GM19452 (cell line): ENCODE data around the gene PANK2.
"Not testable (repeated sequence)": the region's sequence is repeated elsewhere in the genome, so short reads cannot be mapped to it uniquely, and the experiment has no call there.

Experiments used
- ATAC-seq: cut with Tn5 transposase; IDR thresholded peaks from one replicate; pipeline ENCODE4 v1.9.1; 2021; ENCODE audit not compliant: unreplicated experiment

PANK2 gene

GRCh38 chr20:3869839-3870634 is 19.1 kb upstream of the PANK2 start:
- ATAC-seq = no peak

- no peak for ATAC-seq
These were observed 17.5 kb upstream of the PANK2 start for GRCh38 chr20:3871550-3872265.

DNA sequence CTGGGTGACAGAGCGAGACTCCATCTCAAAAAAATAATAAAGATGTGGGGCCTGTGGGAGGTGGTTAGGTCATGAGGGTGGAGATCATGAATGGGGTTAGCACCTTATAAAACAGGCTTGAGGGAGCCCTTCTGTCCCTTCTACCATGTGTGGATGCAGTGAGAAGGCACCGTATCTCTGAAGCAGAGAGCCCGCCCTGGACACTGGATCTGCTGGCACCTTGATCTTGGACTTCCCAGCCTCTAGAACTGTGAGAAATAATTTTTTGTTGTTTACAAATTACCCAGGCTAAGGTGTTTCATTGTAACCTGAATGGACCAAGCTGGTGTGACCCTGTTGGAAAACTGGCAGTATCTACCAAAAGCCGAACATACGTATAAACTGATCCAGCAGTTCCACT is 15.7 kb upstream of the PANK2 start:
- ATAC-seq = no peak

DNA sequence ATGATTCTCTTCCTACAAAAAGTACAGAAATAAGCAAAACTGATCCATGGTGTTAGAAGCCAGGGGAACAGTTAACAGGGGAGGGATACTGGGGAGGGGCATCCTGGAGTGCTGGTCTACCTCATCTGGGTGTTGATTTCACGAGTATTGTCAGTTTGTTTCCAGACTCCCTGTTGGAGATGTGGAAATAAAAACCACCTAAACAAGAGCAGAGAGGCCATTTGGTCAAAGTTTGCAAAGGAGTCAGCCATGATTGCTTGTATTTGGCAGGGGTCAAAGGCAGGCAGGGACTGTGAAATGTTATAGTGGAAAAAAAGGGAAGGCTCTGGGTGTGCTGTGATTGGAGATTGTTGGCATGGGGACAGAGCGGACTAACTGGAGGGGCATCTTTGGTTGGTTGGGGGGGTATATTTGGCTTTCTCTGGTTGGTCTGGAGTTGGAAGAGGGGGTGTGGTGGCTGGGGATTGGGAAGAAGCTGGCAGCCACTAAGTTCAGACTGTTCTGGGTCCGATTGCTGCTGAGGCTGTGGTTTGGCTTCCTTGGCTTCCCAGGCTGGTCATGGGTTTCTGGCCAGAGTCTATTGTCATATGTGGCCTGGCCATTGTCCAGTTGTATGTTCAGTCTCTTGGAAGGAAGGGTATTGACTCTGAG is 14.9 kb upstream of the PANK2 start:
- no peak for ATAC-seq

- ATAC-seq = no peak
These were observed 13.7 kb upstream of the PANK2 start for GRCh38 chr20:3875378-3875974.

- no peak for ATAC-seq
These were observed 13.2 kb upstream of the PANK2 start for GRCh38 chr20:3876000-3876399.

- ATAC-seq = no peak
These were observed 12.5 kb upstream of the PANK2 start for GRCh38 chr20:3876676-3877075.

DNA sequence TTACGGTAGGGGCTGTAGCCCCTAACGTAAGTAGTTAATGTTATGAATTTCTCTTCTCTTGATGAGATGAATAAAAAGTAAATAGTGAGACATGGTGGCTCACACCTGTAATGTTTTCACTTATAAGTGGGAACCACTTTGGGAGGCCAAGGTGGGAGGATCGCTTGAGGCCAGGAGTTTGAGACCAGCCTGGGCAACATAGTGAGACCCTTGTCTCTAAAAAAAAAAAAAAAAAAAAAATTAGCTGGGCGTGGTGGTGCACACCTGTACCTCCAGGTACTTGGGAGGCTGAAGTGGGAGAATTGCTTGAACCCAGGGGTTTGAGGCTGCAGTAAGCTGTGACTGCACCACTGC is 10.3 kb upstream of the PANK2 start:
- not testable (repeated sequence) for ATAC-seq

- ATAC-seq = no peak
These were observed 3.5 kb upstream of the PANK2 start for GRCh38 chr20:3885715-3886114.

GRCh38 chr20:3887876-3888620 is 1.1 kb upstream of the PANK2 start:
- ATAC-seq = no peak

DNA sequence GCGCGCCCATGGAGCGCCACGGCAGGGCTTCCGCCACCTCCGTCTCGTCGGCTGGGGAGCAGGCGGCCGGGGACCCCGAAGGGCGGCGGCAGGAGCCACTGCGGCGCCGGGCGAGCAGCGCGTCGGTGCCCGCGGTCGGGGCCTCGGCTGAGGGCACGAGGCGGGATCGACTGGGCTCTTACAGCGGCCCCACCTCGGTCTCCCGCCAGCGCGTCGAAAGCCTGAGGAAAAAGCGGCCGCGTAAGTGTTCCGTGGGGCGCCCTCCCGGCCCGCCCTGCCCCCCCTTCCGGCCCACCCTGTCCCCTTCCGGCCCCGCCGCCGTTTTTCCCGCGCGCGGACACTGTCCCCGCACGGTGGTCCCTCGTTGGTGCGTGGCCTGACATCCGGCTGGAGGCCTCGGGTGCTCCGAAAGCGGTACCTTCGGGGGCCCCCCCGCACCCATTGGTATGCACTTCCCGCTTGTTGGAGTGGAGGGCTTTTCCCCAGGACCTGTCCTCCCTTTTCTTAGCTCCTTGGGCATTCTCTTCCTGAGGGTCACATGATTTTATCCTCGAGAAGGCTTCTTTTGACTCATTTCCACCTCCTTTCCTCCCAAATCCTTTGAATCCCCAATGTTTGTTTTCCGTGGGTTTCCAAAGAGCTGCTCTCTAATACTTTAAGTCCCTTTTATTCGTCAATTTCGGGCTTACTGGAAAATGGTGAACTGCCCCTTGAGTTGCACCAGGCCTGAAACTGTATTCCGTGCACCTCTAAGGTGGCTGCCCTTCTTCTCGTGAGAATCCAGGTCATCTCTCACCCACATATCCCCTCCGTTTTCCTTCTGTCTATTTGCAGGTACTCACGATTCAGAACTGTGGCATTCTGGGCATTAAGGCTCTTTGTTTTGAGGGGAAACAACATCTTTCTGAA is 556 bp downstream of the PANK2 start:
- peak; percentile 12 for ATAC-seq

- no peak for ATAC-seq
These were observed 1.2 kb downstream of the PANK2 start for GRCh38 chr20:3890398-3890751.

DNA sequence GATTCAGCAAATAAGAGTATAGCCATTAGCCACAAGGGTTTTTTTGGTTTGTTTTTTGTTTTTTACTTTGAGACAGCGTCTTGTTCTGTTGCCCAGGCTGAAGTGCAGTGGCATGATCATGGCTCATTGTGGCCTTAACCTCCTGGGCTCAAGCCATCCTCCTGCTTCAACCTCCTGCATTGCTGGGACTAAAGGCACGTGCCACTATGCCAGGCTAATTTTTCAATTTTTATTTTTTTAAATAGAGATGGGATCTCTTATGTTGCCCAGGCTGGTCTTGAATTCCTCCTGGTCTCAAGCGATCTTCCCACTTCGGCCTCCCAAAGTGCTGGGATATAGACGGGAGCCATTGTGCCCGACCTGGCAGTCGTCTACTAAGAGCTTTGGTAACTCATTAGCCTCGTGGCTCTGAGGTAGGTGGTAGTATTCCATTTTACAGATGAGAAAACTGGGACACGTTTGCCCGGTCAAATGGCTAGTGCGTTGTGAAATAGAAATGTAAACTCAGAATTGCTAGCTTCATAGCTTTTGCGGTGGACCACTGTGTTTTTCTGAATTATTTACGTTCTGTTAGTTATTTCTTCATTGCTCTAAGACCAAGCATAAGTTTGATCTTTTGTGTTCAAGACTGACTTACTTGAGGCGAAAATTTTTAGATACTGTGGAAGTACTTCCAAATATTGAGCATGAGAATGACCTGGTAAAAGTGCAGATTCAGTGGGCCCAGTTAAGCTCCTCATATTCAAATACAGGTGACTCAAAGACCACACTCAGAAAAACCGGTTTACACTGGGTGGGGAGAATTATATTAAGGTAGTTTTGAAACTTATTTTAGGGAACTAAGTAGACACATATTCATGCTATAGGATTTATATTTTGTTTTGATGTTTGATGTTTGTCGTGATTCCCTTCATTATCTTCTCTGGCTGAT is 2.1 kb downstream of the PANK2 start:
- no peak for ATAC-seq

DNA sequence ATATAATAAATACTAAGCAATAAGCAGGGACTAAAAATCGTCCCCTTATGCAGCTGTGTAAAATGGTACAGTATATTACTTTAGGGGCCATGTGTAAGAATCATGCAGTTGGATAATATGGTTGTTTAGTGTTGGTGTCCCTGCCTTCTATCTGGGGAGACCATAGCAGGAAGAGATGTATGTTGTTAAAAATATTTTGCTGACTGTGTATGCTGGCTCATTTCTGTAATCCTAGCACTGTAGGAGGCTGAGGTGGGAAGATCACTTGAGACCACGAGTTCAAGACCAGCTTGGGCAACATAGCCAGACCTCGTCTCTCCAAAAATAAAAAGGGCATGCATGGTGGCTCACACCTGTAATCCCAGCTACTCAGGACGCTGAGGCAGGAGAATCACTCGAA is 5.6 kb downstream of the PANK2 start:
- no peak for ATAC-seq

DNA sequence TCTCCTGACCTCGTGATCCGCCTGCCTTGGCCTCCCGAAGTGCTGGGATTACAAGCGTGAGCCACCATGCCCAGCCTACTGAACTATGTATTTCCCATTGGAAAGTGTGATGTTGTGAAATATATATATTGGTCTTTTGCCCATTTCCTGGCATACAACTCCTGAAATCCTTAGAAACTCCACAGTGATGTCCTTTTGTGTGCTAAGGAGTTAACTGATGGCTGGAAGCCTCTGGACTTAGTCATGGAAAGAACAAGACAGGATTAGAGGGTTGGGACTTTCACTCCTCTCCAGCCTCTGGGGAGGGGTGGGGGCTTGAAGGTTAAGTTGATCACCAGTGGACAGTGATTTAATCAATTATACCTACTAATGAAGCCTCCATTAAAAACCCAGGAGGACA is 7.1 kb downstream of the PANK2 start:
- ATAC-seq = no peak

DNA sequence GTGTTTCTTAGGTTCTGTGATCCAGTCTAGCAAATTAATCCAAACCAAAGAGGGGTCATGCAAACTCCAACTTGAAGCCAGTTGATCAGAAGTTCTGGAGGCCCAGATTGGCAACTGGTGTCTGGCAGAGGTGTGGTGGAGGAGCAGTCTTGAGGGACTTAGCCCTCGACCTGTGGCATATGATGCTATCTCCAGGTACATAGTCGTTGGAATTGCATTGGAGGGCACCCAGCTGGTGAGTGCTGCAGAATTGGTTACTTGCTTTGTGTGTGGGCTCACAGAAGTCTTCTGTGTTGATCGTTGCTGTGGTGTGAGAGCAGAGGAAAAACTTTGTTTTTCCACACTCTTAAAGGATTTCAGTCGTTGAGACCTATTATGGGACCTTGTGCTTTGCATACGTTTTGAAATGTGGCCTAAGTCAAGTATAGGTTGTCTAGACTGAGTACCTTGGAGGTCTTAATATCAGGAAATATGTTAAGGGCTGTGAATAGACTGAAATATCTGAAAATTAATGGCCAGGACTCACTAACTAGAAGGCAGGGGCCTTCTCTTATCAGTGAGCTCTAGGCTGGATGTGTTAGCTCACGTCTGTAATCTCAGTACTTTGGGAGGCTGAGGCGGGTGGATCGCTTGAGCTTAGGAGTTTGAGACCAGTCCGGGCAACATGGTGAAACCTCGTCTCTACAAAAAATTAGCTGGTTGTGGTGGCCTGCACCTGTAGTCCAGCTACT is 7.8 kb downstream of the PANK2 start:
- ATAC-seq = no peak

GRCh38 chr20:3898181-3898580 is 9.0 kb downstream of the PANK2 start:
- not testable (repeated sequence) for ATAC-seq

- no peak for ATAC-seq
These were observed 9.5 kb downstream of the PANK2 start for GRCh38 chr20:3898639-3899038.
